GM21737 (cell line): Measurements from ENCODE around the gene MLLT3.

Experiments used
- ATAC-seq: cut with Tn5 transposase; IDR thresholded peaks from one replicate; pipeline ENCODE4 v1.9.1; 2021; ENCODE audit warnings: mild to moderate bottlenecking, moderate library complexity; ENCODE audit not compliant: unreplicated experiment

Gene MLLT3

GRCh38 chr9:20630241-20630943 is 8.1 kb upstream of the MLLT3 start:
- ATAC-seq: no peak

GRCh38 chr9:20625003-20625349 is 2.7 kb upstream of the MLLT3 start:
- ATAC-seq: no peak

DNA sequence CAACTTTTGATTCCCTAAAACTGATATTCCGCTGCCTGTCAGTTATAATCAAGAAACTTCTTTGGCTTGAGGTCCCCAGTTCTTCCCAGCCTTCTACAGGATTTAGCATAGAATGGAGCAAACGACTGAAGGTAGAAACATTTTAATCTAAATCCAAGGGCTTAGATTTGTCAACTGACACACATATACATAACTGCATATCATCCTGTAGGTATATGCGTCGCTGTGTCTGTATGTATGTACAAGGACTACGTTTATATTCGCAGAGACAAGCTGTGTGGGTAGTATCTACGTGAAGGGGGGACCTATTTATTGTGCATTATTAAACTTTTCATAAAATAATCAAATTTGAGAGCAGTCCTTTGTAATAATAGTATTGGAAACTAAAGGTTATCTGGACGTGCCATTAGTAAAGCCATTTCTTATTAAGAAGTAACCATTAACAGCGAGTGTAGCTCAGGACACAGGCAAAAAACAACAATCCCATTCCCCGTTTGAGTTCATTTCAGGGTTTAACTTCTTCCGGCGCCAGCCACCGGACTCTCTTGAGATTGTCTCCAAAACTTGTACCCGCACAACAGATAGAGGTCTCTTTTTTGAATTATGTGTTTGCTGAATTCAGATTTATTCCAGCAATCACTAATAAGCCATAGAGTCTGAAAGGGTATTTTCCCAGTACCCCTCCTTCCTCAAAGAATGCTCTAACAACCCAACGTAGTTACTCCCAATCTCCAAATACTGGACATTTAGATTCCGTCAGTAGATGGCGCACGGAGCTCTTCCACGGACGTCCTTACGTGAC is 2.1 kb upstream of the MLLT3 start:
- peak; percentile 23 for ATAC-seq

GRCh38 chr9:20623748-20624124 is 1.4 kb upstream of the MLLT3 start:
- ATAC-seq: no peak

GRCh38 chr9:20623021-20623747 is 885 bp upstream of the MLLT3 start:
- peak; percentile 13 for ATAC-seq

DNA sequence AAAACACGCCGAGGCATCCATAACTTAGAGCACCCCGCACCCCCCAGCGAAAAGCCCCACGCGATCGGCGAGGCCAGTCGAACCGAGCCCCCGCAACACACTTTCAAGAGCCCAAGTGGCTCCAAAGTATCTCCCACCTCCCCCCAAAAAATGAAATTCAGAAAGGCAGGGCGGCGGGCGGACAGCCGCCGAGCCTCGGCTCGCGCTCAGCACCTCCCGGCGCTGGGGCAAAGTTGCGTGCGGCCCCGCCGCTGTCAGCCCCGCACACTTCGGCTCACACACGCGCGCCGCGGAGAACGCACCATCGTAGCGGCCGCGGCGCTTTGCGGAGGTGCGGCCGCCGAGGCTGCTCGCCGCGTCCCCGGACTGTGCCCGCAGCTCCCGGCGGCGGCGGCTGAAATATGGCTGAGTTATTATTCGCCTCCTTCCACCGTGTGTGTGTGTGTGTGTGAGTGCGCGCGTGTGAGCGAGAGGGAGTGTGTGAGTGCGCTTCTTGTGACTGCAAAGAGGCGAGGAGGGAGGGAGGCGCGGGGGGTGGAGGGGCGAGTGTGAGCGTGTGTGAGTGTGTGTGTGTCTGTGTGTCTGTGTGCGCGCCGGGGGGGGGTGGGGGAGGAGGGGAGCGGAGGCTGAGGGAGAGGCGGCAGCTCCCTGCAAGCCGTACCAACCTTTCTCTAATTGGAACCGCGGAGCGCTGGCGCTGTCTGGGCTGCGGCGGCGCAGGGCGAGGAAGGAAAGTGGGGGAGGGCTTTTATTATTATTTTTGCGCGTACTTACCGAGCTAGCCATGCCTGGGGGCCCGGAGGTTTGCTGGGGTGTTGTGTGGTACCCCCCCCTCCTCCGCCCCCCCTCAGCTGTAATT is 599 bp downstream of the MLLT3 start:
- ATAC-seq: peak; percentile 6

DNA sequence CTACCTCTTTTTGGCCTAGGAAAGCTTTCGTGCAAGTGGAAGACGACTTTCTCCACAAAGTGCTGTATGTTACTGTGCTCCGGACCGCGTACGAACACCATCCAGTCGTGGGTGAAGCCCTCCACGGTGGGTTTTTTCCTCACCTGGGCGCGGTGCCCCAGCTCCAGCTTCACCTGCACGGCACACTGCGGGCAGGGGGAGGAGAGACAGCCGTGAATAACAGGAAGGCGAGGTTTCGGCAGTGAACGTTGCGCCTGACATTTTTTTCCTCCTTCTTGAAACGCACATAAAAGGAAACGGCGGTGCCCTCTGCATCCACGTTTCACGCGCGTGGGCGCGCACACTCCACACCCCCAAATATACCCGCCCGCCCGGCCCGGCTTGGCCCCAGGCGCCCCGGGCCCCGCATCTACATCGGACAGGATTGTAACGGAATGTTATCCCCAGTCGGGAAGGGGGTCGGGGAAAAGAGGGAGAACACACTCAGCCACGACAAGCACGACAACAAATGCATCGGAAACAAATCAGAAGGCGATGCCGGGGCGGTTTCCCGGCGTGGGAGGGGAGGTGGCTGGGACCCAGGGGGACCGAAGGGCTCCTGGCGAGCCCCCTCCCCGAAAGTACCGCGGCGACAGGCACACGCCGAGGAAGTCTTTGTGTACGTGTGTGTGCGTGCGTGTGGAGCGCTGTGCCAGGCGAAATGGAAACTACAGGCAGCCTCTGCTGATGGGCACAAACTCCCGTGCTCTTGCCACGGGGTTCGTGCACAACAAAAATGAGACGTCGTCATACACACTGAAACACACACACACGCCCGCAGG is 1.4 kb downstream of the MLLT3 start:
- ATAC-seq: no peak

GRCh38 chr9:20619487-20620200 is 2.7 kb downstream of the MLLT3 start:
- no peak for ATAC-seq

- no peak for ATAC-seq
Observed at GRCh38 chr9:20618361-20618802, 3.9 kb downstream of the MLLT3 start.

DNA sequence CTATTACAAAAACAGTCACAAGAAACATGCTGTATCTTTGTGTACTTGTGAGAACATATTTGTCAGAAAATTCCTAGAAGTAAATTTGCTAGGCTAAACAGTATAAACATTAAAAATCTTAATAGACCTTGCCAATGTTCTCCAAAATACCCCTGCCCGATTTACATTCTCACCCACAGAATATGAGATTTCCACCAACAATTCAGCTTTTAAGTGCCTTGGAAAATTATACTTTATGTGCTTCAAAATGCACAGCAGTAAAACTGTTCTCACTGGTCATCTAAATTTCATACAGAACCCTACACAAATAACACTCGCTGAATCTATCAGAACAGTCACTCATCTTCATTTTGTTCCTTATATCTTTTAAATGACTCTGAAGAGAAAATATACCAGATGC is 5.5 kb downstream of the MLLT3 start:
- no peak for ATAC-seq

DNA sequence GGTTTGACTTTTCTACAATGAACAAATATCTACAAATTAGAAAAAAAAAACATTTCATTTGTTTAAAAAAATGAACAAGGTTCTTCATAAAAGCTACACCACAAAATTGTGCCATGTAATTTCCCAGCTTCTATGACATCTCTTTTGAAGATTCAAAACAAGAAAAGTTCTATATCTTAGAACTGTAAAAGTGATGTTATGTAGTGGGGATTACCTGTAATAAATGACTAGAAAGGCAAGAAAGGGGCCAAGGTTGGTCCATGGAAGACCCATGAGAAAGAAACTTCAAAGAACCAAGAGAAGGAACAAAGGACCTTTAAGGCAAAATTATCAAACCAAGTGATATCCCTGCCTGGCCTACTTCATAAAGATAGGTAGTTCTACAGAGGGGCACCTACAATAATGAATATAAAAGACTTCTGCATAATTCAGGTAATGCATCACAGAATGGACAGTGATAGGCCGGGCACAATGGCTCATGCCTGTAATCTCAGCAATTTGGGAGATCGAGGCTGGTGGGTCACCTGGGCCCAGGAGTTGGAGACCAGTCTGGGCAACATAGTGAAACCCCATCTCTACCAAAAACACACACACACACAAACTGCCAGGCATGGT is 7.6 kb downstream of the MLLT3 start:
- no peak for ATAC-seq

DNA sequence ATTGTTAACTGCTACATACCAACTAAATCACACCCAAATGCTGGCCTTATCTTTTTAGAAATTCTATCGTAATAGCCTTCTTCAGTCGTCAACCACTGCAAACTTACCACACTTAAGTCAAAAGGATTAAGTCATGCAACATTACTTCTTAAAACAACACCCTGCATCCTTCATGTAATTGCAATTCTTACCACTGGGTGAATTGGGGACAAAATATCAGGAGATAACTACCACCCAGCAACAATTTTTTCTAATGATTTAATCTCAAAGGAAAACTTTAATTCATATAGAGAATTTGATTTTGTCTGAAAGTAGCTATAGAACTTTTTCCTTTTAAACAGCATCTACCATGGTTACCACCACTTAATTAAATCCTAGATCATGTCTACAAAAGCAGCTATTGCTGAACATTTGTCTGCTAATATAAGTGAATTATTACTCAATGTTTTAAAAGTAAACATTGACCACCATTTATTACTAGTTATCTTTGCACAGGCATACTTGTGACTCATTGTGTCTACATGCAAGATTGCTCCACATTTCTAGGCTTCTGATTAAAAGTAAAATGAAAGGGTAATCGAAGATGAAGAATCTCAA is 10.5 kb downstream of the MLLT3 start:
- no peak for ATAC-seq

GRCh38 chr9:20610591-20610990 is 11.7 kb downstream of the MLLT3 start:
- no peak for ATAC-seq

DNA sequence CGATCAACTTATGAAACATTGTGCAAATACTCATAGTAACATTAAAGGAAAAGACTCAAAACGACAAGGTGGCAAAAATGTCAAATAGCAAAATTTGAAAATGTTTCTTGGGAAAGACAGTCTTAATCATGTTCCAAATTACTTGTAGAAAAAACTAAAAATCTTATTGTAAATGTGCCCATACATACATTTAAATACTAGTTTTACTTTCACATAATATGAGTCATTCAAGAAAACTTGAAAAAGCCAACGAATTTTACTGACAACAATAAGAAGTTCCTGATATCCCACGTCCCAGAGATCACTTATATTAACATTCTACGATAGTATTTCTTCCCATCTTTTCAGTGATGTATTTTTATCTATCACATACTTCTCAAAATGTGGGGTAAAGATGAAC is 13.7 kb downstream of the MLLT3 start:
- no peak for ATAC-seq

- ATAC-seq: no peak
Observed at GRCh38 chr9:20606652-20607051, 15.6 kb downstream of the MLLT3 start.

- peak; percentile 78 for ATAC-seq
Observed at GRCh38 chr9:20604562-20604961, 17.7 kb downstream of the MLLT3 start.

DNA sequence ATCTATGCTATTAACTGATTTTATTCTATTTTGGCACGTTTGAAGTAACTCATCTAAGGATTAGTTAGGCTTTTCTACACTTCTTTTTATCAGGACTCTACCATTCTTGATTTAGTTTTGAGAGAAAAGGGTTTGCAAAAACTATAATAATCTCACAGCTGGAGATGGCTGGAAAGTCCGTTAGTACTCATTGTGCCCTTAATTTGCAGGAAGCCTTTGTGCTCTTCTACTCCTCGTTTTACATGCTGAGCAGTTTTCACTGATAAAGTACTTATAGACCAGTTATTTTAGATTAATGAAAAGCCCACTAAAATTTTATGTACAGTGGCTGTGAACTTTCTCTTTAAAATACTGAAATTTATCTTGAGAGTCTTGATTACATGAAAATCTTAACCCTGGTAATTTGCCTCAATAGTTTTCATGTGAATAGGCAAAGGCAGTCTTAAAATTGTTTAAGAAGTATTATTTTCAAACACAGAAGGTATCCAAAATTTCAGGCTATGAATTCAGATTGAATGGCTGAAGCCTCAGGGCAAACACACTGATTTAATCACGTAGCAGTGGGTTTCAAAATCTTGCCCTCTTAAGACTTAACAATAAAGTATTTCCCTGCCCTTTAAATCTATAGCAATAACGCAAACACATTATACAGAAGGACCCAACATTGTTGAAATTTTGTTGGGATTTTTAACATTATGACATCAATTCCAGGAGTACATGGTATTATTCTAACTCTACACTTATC is 18.6 kb downstream of the MLLT3 start:
- no peak for ATAC-seq

GRCh38 chr9:20601292-20601691 is 21.0 kb downstream of the MLLT3 start:
- ATAC-seq: no peak
